ENCODE results near the gene AQP9.

The AQP9 gene, protein sequence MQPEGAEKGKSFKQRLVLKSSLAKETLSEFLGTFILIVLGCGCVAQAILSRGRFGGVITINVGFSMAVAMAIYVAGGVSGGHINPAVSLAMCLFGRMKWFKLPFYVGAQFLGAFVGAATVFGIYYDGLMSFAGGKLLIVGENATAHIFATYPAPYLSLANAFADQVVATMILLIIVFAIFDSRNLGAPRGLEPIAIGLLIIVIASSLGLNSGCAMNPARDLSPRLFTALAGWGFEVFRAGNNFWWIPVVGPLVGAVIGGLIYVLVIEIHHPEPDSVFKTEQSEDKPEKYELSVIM

GRCh38 chr15:58138106-58138505 lies at the start of gene AQP9:
AQP9 (plus strand) TSS chr15:58138381; CDS start chr15:58138566, 185 bp downstream.
- TF ChIP-seq CTCF (IDR thresholded peaks at IDR 0.05; ENCODE audit: borderline replicate concordance, insufficient read depth, low read depth, low read length): no peak
- no peak within 1 kb of the TSS for H3K4me3 ChIP-seq (ENCODE audit: low read depth, low read length)

DNA sequence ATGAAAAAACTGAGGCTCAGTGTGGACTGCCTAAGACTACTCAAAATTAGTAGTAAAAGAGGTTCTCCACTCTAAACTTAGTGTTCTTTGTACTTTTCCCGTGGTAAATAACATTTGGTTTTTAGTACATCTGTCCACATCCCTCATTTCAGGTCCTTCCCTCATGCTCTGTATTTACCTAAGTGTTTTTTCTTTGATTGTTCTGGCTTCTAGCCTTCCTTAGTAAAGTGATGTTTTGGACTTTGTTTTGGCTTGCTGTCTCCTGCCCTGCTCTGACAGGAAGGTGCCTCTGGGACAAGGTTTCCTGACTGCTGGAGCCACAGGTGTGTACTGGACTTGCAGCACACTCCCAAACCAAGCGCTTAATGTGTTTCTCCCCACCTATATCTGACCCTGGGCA lies 42.8 kb upstream of the AQP9 start:
- no peak overlapping the region for H3K4me3 ChIP-seq (ENCODE audit: low read depth, low read length)

GRCh38 chr15:58096529-58097084 lies 41.6 kb upstream of the AQP9 start:
- H3K4me3 ChIP-seq (ENCODE audit: low read depth, low read length): no peak overlapping the region
- TF ChIP-seq CTCF (IDR thresholded peaks at IDR 0.05; ENCODE audit: borderline replicate concordance, insufficient read depth, low read depth, low read length): no peak

More for the DNA sequence above, 42.8 kb upstream of the AQP9 start:
- TF ChIP-seq CTCF (IDR thresholded peaks at IDR 0.05; ENCODE audit: borderline replicate concordance, insufficient read depth, low read depth, low read length): no peak

DNA sequence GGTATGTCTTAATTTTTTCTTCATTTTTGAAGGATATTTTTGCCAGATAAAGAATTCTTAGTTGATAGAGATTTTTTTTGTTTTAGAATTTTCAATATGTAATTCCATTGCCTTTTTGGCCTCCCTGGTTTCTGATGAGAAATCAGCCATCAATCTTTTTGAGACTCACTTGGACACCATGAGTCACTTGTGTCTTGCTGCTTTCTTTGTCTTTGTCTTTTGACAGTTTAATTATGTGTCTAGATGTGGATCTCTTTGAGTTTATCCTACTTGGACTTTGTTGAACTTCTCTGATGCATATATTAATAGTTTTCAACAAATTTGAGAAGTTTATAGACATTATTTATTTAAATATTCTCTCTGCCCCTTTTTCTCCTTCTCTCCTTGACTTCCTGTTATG lies 34.7 kb upstream of the AQP9 start:
- no peak overlapping the region for H3K4me3 ChIP-seq (ENCODE audit: low read depth, low read length)
- no peak for TF ChIP-seq CTCF (IDR thresholded peaks at IDR 0.05; ENCODE audit: borderline replicate concordance, insufficient read depth, low read depth, low read length)

DNA sequence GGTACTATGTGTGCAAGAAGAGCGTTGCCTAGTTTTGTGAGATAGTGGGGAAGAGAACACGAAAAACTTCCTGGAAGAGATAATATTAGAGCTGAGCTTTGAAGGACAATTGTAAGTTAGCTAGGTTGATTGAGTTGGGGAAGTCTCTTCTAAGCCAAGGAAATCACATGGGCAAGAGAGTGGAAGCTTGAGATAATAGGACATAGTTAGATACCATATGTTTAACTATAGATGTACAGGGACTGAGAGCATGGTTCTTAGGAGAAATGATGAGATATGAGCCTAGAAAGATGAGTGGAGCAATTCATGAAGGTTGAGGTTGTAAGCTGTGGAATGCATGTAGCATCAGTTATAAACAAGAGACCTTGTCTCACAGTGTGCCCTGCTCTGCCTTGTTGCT lies 30.1 kb upstream of the AQP9 start:
- no peak for TF ChIP-seq CTCF (IDR thresholded peaks at IDR 0.05; ENCODE audit: borderline replicate concordance, insufficient read depth, low read depth, low read length)
- H3K4me3 ChIP-seq (ENCODE audit: low read depth, low read length): no peak overlapping the region

DNA sequence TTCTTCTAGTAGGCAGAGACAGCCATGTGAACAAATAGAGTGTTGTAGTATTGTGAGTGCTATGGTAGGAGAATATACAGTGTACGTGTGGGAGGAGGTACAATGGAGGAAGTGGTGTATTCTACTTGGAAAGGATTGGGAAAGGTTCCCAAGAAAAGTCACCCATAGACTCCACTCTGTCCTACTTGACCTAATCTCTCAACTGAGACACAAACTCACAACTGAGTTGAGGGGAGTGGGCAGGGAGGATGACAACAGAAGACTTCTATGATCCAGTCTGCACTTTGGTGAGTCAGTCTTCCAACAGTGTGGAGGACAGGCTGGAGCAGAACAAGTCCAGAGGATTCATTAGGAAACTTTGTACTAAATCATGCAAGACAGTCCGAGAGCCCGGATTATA lies 28.8 kb upstream of the AQP9 start:
- H3K4me3 ChIP-seq (ENCODE audit: low read depth, low read length): no peak overlapping the region
- no peak for TF ChIP-seq CTCF (IDR thresholded peaks at IDR 0.05; ENCODE audit: borderline replicate concordance, insufficient read depth, low read depth, low read length)

Measured in GM12875 (cell line).